KG1 (cell line): Measurements from ENCODE around the gene LBH.

ENCODE experiments used
- DNase-seq: peaks from one replicate; lab custom pipeline; 2025; lab: John Stamatoyannopoulos, UW

The LBH gene

DNA sequence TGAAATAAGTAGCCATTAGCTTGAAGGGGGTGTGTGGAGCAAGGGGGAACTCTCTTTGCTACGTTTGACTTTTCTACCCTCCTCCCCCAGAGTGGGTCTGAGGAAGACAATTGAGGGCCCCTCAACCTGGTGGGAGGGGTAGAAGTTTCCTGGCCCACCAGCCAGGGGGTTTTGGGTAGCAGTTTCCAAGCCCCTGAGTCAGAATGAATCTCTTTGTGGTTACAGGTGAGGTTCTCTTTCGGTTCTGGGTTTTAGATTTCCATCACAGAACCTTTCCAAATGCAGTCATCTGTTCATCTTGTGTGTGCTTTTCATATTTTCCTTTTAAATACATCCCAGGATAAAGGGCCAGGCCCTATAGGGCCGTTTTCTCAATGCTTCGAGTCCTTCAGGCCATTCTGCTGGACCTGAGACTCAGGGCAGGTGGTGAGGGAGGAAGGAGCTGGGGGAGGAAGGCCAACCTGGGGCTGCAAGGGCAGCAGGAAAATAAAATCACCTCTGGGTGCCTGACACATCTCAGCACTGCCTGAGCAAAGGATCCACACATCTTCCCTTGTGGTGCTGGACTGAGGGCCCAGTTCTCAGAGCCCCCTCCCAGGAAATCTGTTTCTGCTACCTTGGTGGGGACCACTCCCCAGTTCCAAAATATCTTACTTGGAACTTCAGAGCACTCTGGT lies 4.7 kb downstream of the LBH start:
- DNase-seq: no peak

DNA sequence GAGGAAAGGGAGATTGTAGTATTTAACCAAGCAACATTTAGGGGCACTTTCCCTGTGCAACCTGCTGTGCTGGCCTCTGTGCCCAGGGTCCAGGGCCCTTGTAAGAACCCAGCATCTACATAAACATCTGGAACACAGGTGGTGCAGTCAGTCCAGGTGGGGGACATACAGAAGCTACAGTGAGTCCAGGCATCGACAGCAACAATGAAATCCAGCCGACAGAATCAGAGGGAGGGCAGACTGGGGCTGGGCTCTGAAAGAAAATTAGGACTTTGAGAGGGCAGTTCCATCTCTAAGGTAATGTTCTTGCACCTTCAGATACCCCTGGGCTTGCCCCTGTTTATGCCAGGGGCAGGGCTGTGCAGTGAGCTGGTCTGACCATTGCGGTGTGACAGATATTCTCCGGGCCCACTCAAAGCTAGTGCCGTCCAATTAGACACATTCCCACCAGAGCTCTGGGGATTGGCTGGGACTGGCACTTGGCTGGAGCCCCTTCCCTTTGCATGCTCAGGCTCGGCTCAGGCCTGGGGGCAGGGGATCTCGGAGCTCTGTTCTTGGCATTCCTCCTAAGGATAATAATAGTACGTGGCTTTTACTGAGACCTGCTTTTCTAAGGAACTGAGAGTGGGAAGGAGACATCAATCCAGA lies 5.4 kb downstream of the LBH start:
- DNase-seq: no peak

DNA sequence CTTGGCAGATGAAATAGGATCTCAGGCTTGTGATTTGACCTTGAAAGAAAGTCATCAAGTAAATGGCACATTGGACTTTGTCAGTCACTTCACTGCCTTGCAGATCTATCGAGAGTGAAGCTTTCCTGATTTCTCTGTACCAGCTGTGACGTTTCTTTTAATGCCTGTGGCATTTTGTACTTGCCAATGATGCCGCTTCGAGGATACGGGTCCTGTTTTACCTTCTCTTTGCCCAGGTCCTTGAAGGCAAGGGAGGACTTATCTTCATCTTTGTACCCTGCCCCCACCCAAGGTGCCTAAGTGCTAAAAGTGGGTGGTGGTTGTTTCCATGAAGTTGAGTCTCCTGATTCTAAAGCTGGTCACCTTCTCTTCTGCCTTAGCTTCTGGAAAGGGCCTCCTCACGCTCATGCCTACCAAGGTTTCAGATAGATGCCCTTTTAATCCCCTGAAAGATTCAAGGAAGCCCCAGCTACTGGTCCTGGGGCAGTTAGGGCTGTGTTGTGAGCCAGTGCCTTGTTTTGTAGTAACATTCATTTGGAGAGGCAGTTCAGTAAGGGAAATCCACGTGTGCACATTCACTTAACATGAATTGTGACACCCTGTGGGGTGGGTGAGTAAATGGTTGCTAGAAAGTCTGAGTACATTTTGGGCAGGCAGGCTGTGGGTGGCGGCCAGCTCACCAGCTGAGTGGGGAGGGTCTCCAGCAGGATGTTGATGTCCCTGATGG lies 6.1 kb downstream of the LBH start:
- DNase-seq: no peak

DNA sequence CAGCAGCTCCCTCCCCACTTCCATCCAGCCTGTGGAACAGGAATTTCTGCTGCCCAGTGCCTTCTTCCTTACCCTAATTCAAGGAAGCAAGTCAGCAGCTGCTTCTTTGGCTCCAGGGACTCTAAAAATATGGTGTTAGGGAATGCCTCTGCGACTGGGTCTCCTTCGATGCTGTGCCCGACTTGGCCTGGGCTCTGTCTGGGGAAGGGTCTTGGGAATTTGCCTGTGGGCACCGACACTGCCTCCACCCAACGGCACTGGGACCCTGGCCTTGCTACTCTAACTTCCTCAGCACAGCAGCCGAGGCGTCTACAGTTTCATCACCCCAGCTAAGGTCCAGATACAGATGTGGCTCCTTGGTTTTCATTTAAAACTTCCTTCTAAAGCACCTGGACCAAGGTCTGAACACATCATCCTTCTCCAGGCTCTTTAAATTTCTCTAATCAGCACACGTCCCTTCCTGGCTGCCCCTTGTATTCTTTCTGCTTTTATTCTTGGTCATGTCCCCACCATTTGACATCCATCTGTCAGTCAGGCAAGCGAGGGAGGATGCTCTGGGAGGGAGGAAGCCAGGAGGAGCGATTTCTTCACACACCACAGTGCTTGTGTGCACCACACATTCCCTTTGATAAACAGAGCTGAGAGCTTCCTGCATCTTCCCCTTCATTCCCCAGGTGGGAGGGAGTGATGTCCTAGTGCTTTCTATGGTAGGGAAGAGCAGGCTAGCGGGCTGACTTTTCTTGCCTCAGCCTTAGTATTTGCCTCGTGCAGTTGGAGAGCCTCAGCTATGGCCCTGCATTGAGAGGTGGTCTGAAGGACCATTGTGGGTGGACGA lies 6.8 kb downstream of the LBH start:
- no peak for DNase-seq

DNA sequence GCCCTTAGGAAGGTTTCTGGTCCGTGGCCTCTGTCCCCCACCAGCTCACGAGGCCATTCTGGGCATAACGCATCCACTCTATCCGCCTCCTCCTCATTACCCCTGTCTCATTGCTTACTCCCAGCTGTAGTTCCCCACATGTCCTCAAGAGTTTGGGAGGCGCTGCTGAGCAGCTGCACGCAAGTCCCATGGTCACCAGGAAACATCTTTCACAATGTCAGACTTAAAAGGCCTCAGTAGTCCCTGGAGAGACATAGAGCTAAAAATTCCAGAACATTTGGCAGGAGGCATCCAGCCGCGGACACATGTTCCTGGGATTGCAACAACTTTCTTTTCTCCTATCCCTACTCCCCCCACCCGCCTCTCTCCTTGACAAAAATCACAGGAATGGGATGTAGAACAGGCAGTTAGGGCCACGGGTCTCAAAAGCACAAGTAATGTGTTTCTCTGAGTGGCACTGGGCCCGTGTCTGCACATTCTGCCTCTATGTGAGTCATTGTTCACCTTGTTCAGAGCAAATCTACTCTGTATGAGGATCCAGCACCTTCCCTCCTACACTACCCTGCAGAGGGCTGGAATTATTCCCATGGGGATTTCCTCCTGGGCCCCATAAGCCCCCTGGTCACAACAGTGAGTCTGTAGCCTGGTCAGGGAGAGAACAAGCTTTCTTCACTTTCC lies 8.1 kb downstream of the LBH start:
- peak; percentile 23 for DNase-seq

DNA sequence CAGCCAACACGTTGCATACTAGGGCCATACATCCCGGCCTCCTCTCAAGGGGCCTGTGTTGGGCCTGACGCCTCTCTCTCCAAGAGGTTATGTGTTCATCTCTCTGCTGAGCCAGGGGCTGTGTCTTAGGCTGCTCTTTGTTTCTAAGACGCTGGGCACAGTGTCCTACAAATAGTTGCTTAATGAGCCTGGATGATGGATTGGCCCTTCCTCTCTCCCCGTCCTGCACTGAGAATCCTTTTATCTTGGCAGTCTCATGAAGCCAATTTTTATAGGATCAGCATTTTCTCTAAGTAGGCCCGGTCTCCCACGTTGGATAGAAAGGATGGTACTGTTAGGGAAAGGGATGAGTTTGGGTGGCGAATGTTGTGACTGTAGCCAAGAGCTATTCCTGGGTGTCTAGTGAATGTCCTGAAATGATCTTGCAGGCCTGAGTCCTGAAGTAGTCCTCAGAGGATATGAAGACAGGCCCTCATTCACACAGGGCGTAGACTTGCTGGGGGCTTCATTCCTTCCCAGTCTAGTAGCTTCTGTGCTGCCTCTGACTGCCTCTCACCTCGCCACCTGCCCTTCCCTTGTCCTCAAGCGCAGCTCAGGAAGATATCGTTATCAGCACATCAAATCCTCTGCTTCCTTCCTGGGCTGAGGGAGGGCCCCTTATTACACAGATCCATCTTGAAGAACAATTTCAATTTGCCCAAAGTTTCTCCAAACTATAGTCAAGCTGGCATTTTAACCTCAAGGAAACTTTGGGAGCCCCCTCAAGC lies 8.8 kb downstream of the LBH start:
- DNase-seq: no peak

DNA sequence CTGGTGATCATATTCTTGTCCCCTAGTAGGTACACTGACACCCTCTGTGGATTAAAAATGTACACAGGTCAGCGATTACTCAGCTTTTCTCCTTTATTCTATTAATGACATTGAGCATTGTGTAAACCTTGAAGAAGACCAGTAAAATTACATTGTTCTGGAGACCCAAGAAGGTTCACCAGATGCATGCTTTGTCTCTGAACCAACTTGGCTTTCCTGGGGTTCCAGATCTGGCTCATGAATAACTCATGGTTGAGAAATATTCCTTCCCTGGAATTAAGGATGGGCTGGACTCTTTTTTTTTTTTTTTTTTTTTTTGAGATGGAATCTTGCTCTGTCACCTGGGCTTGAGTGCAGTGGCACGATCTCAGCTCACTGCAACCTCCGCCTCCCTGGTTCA lies 11.9 kb downstream of the LBH start:
- no peak for DNase-seq

DNA sequence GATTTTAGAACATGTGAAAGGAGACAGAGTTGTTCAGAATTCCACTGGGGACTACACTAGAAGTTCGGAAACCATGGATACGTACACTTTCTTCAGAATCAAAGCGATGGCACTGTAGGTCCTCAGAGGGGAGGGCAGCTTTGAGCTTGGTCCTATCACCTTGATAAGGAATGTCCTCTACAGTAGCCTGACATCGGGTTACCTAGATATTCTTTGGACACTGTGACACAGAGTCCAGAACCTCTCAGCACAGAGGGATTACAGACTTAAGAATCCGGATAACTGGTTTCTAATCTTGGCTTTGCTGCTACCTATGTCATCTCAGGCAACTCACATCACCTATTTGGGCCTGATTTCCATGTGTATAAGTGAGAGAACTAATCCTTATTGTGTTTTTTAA lies 14.0 kb downstream of the LBH start:
- no peak for DNase-seq

DNA sequence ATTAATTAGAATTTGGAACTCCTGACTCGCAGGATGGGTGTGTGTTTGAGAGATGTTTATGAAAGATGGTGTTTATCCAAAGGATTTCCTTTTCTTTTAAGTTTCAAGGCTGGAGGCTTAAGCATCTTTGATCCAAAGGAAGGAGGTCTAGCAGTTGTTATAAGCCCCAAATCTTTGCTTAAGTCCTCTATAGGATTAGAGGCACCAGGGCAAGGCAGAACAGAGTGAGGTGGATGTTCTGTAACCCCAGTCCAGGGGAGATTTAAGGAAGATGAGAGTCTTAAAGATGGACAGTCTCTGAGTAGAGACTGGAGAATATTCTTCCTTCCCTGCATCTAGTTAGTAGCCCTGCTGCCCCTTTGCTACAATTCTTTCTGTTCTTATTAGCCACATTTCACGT lies 17.5 kb downstream of the LBH start:
- no peak for DNase-seq

DNA sequence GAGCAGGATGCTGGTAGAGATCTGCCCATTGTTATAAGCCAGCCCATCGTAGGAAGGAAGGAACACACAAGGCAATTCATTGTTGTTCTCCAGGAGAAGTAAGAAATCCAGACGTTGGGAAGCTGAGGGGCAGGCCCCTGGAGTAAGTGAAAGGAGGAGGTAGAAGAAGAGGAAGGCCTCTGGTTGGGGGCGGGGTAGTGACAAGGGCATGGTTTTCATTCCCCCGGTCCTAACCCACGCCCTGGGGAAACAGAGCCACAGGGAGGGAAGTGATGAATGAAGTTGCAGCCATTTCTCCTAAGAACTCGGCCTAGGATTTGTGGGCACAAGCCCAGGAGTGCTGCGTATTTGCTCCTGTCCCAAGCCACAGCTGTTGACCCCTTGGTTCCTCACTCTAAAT lies 18.0 kb downstream of the LBH start:
- no peak for DNase-seq

DNA sequence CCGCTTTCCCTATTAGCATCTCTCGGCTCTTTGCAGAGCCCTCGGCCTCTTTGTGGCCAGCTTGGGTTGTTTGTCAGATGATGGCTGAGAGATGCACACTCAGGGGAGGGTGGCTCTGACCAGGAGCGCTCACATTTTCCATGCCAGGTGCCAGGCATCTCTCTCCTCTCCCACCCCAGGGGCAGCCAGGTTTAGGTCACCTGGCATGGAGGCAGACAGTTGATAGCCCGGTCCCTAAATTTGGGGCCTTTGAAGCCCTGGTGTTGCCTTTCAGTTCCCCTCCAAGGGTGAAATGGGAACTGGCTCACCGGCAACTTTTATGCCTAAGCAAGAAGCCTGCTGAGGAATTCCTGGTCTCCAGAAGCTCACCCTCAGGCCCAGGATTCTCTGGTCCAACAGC lies 19.1 kb downstream of the LBH start:
- no peak for DNase-seq

DNA sequence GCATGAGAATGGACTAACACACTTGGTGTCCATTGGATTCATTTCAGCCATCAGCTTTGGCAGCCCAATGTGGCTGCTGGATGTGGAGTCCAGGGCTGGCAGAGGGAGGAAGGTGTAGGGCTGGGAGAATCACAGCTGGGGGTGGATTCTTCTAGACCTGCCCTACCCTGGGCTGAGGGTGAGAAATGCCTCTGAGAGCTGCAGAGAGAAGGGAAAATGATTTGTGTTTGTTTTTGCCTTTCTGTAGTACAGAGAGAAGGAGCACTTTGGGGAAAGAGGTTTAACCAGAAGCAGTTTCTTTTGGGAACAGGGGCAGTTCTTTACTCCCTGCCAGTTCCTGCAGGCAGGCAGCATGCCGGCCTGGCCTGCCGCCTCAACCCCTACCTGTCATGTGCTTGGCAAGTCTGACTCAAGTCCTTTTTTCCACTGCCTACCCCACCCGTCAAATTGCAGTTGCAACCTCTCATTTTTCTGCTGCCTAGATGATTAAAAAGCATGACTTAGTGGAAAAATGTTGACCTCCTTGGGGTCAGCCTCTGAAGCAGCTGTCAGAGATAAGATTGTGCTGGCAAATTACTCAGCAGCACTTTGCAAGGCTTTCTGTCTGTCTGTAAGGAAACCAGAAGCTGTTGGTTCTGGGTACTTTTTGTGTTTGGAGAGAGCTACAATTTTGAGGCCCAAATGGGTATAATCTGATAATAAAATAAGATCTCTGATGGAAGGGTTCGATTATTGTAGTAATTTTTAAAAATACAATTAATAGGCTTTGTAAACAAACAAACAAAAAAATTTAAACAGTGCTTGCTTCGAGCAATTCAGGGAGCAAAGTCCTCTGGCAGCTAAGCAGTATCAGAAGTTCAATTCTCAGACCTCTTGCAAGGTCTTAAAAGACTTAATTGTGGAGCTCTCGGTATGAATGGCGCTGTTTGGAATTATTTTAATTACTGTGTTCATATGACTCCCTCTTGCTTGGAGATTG lies 21.7 kb downstream of the LBH start:
- DNase-seq: no peak

DNA sequence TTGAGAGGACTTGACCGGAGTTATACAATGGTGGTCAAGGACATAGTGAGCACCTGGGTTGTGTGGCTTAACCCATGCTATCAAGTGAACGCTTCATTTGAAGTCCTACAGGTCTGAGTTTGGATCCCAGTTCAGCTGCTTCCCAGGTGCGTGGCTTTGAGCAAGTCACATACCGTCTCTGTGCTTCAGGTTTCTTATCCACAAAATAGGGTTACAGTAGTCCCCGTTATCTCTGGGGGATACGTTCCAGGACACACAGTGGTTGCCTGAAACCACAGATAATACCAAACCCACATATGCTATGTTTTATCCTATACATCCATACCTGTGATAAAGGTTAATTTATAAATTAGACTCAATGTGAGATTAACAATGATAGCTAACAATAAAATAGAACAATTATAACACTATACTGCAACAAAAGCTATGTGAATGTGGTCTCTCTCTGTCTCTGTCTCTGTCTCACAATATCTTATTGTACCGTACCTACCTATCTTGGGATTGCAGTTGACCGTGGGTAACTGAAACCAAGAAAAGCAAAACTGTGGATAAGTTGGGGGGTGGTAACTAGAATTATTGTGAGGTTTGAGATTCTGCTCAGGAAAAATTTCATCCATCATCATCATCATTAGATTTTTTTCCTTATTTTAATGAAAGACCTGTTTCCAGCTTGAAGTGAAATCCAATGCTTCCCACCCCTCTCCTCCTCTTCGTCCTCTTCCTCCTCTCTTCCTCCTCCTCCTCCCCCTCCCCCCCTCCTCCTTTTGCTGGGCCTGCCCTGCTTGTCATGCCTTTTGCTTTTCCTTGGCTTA lies 22.7 kb downstream of the LBH start:
- DNase-seq: no peak

DNA sequence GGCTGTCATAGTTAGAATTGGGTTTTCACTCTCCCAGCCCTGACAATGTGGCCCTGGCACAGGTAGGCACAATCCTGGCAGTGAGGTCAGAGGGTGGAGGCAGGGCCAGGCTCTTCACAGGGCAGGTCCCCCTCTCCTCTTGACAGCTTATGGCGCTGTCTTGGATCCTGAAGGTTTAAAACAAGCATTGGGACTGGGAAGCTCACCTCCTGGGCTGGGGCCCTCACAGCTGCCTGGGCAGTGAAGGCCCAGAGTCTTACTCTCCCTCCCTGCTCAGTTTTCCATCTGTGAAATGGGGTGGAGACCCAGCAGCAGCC lies 23.3 kb downstream of the LBH start:
- no peak for DNase-seq

DNA sequence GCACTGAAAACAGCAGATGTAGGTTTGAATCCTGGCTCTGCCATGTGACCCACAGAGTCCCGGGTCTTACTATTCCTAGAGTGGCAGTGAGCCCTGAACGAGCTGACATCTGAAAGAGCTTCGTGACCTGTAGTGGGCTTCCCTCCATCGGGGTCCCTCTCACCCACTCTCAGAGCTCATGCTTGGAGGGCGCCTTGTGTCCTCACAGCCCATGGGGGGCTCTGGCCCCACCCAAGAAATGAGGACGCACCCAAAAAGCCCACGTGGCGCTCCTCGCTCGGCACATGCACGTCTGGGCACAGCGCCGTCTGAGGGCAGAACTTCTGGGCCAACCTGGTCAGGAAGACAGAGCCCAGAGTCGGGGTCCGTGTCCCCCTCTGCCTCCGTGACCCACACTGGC lies 23.7 kb downstream of the LBH start:
- DNase-seq: no peak

DNA sequence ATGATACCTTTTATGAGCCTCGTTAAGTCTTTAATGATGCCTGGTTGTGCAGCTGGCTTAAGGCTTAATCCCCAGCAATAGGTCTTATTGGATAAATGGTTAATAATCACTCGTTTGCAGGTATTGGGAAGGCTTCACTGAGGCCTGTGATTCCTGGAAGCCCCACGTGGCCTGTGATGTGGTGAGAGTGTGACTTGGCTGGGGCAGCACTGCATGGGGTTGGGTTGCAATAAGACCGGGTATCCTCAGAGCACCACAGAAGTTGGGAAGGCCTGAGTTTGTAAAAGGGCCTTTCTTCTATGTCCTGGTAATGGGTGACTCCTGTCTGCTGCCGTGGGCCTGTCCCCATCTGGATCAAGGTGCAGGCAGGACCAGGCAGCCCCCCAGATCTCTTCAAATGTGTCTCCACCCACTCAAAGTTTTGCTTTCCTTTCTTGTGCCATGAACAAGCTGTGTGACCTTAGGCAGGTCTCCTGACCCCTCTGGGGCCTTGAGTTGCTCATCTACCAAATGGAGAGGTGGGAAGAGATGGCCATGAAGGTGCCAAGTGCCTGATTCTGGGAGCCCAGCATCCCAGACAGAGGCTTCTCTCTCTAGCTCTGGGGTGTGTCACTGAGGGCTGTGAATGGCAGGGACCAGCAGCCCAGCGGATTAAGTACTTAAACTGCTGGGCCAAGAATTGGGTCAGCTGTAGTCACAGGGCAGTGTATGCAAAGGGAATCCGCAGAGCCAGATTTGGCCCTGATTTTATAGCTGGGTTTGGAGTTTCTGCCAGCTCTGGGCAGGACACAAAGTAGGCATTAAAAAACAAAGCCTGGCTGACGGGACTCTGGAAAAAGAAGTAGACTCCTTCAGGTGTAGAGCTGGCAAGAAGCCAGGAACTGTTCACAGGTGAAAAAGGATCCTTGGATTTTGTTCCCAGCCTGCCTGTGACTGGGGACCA lies 24.4 kb downstream of the LBH start:
- no peak for DNase-seq

DNA sequence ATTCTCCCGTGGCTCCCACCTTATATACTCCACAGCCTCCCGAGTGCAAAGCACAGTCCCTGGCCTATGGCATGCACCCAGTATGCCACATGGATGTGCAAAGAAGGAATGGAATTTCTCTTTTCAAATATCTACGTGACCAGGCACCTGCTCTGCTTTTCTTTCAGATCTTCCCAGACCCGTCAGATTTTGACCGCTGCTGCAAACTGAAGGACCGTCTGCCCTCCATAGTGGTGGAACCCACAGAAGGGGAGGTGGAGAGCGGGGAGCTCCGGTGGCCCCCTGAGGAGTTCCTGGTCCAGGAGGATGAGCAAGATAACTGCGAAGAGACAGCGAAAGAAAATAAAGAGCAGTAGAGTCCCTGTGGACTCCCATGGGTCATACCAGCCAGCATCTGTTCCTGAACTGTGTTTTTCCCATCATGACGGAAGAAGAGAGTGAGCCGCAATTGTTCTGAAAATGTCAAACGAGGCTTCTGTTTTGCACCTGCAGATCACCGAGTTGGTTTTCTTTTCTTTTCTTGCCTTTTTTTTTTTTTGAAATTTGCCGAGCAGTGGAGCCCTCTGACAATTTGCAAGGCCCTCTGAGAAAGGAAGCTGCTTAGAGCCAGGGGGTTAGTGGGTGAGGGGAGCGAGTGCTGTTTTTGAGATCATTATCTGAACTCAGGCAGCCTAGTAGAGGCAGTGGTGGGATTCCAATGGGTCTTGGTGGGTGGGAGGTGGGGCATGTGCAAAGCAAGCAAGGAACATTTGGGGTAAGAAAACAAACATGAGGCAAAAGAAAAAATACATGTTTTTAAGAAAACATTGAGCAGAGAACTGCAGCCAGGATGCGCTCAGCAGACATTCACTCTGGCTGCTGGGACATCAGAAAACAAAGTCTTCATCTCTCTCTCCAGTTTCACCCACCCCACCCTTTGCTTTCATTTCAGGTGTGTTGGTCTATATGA lies 26.2 kb downstream of the LBH start:
- DNase-seq: no peak
